GM12891 (cell line): Measurements from ENCODE around the gene ACAD11.

Experiments used
- DNase-seq: peaks from one replicate; pipeline ENCODE4 v3.0.0; 2011; ENCODE audit warnings: low spot score; ENCODE audit not compliant: insufficient read length
- FAIRE-seq: peaks from 2 replicates; lab custom pipeline; 2011; peaks lifted over from hg19 to GRCh38; lab: Jason Lieb, UNC
- PAX5 ChIP-seq: IDR thresholded peaks from 2 replicates; pipeline ENCODE4 v1.6.1; 2011; ENCODE audit warnings: low read length, moderate library complexity, mild to moderate bottlenecking; ENCODE audit not compliant: insufficient read depth, severe bottlenecking
- POLR2A ChIP-seq: IDR thresholded peaks from 2 replicates; pipeline ENCODE4 v1.6.1; 2011; ENCODE audit warnings: low read depth, low read length, control low read depth
- POLR2AphosphoS5 ChIP-seq: IDR thresholded peaks from 2 replicates; pipeline ENCODE4 v1.6.1; 2011; ENCODE audit warnings: low read depth, low read length, control low read depth
- POU2F2 ChIP-seq: IDR thresholded peaks from 2 replicates; pipeline ENCODE4 v1.6.1; 2011; ENCODE audit warnings: low read depth, mild to moderate bottlenecking, control low read depth, low read length, moderate library complexity
- SPI1 ChIP-seq: IDR thresholded peaks from 2 replicates; pipeline ENCODE4 v1.6.1; 2011; ENCODE audit warnings: low read depth, low read length, control low read depth
- TAF1 ChIP-seq: IDR thresholded peaks from 2 replicates; pipeline ENCODE4 v1.6.1; 2011; ENCODE audit warnings: low read depth, low read length, control low read depth

The ACAD11 gene

DNA sequence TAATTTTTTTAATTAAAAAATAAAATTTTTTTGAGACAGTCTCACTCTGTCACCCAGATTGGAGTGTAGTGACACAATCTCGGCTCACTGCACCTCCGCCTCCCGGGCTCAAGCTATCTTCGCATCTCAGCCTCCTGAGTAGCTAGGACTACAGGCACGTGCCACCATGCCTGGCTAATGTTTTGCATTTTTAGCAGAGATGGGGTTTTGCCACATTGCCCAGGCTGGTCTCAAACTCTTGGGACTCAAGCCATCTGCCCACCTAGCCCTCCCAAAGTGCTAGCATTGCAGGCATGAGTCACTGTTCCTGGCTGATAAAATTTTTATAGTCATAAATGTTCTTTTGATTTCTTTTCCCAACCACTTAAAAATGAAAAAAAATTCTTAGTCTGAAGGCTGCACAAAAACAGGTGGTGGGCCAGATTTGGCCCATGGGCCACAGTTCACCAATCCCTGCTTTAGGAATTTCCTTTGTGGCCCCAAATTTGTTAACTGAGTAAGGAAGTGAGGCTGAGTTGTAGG is 9.7 kb upstream of the ACAD11 start:
- TF ChIP-seq POLR2A = no peak
- TF ChIP-seq TAF1 = no peak
- no peak for TF ChIP-seq POU2F2
- no peak for TF ChIP-seq PAX5
- no peak for TF ChIP-seq POLR2AphosphoS5
- no peak for TF ChIP-seq SPI1
- FAIRE-seq = no peak

GRCh38 chr3:132665230-132665745 is 5.7 kb upstream of the ACAD11 start:
- no peak for FAIRE-seq
- no peak for DNase-seq
- no peak for TF ChIP-seq POLR2A

More for the DNA sequence above, 9.7 kb upstream of the ACAD11 start:
- no peak for DNase-seq

- TF ChIP-seq POLR2A = no peak
- TF ChIP-seq POU2F2 = no peak
- no peak for TF ChIP-seq PAX5
- TF ChIP-seq TAF1 = no peak
- no peak for TF ChIP-seq POLR2AphosphoS5
- no peak for TF ChIP-seq SPI1
- DNase-seq (no peak), FAIRE-seq (no peak)
These were observed 2.6 kb upstream of the ACAD11 start for GRCh38 chr3:132662212-132662611.

GRCh38 chr3:132661101-132661500 is 1.5 kb upstream of the ACAD11 start:
- DNase-seq = no peak
- FAIRE-seq = no peak
- no peak for TF ChIP-seq SPI1
- TF ChIP-seq POLR2A = no peak
- no peak for TF ChIP-seq PAX5
- TF ChIP-seq TAF1 = no peak
- no peak for TF ChIP-seq POU2F2
- no peak for TF ChIP-seq POLR2AphosphoS5

DNA sequence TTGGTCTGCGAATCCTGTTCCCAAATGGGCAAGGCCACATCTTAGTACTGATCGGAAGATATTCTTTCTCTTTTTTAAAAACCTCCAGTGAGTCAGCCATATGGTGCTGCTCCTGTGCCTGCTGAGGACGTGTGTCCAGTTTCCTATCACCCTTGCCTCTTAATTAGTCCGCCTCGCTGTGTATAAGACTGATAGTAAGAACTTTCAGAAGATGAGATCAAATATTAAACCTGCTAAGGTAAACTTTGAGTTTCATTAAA is 1.1 kb upstream of the ACAD11 start:
- no peak for DNase-seq
- FAIRE-seq = no peak
- TF ChIP-seq POLR2A = no peak
- TF ChIP-seq SPI1 = no peak
- TF ChIP-seq POU2F2 = no peak
- no peak for TF ChIP-seq TAF1
- TF ChIP-seq POLR2AphosphoS5 = no peak
- TF ChIP-seq PAX5 = no peak

DNA sequence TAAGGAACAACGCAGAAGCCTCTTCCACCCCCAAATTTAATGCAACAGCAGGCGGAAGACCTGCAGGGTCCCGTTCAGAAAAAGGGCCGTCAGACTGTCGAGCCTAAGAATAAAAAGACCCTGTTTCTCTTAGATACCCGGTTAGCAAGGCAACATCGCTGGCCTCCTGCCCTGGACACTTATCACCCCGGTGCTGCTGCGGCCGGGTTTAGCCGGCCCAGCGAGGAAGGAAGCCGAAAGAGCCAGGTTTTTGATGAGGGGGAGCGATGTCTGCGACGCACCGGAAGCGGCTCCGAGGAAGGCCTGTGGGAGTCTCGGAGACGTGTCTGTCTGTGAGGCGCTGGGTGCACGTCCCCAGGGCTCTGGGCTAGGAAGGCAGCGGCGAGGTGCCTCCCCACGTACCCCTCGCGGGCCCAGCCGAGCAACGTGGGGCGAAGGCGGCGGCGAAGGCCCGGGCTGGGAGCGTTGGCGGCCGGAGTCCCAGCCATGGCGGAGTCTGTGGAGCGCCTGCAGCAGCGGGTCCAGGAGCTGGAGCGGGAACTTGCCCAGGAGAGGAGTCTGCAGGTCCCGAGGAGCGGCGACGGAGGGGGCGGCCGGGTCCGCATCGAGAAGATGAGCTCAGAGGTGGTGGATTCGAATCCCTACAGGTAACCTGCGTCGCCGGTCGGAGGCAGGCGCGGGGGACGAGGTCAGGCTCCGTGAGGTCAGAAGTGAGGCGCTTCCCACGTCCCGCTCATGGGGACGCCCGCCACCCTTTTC is 622 bp upstream of the ACAD11 start, which contains the start of gene UBA5:
UBA5 (plus strand) TSS at position 278 of the 759 bp plus-strand sequence; CDS start at position 487, 209 bp downstream.
- peak; percentile 69 for DNase-seq
- TF ChIP-seq POLR2AphosphoS5 = peak; percentile 59; the same call in 1 of the 2 replicates
- peak; percentile 78 for TF ChIP-seq POLR2A
- TF ChIP-seq TAF1 = peak; percentile 79
- no peak for TF ChIP-seq SPI1
- peak; percentile 69 for TF ChIP-seq POU2F2
- no peak for TF ChIP-seq PAX5
- FAIRE-seq = peak; percentile 88

GRCh38 chr3:132659000-132659364 is 627 bp downstream of the ACAD11 start:
- DNase-seq (no peak), FAIRE-seq (no peak)
- no peak for TF ChIP-seq POLR2AphosphoS5
- TF ChIP-seq PAX5 = no peak
- TF ChIP-seq SPI1 = no peak
- no peak for TF ChIP-seq TAF1
- TF ChIP-seq POU2F2 = no peak
- no peak for TF ChIP-seq POLR2A

DNA sequence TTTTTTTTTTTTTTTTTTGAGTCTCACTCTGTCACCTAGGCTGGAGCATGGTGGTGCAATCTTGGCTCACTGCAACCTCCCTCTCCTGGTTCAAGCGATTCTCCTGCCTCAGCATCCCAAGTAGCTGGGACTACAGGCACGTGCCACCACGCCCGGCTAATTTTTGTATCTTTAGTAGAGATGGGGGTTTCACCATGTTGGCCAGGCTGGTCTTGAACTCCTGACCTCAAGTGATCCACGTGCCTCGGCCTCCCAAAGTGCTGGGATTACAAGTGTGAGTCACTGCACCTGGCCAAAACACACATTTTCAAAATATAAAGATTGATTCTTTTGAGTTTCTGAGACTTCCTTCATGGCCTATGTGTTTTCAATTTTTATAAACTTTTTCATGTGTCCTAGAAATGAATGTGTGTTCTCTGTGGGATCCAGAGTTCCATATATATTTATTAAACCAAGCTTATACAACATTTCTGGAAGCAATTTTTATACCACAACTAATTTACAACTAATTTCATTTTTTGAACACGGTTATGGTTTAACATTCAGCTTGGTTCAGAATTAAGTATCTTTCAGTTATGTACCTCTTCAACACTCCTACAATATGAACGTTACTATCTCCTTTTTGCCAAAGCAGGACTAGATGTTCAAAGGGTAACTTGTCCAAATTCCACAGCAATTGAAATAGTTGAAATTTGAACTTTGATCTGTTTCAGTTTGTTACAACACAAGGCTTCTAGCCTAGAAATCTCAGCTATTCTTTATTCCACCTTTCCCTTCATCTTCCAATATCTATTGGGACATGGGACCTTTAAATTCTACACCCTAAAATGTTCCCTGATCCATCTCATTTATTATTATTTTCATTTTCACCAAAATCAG is 1.5 kb downstream of the ACAD11 start:
- TF ChIP-seq TAF1 (no peak), POU2F2 (no peak), POLR2AphosphoS5 (no peak), PAX5 (no peak)
- DNase-seq = no peak

GRCh38 chr3:132655471-132655870 is 4.1 kb downstream of the ACAD11 start:
- no peak for FAIRE-seq
- TF ChIP-seq POU2F2 (no peak), TAF1 (no peak), SPI1 (no peak), PAX5 (no peak), POLR2AphosphoS5 (no peak), POLR2A (no peak)

More for the DNA sequence above, 1.5 kb downstream of the ACAD11 start:
- FAIRE-seq = no peak

DNA sequence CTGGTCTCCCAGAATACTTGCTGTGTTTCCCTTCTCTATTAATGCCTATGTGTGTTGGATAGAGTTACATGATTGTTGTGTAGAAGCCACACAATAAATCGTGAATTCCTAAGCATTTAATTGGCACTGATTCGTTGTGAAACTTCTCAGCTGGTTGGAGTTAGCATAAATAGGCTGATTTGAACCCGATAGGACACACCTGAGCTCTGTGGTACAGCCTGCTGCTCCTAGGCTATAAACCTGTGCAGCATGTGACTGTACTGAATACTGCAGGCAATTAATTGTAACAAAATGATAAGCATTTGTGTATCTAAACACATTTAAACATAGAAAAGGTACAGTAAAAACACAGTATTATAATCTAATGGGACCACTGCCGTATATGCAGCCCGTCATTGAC is 4.9 kb downstream of the ACAD11 start:
- DNase-seq (no peak), FAIRE-seq (no peak)
- TF ChIP-seq TAF1 = no peak
- TF ChIP-seq POU2F2 = no peak
- no peak for TF ChIP-seq POLR2AphosphoS5
- no peak for TF ChIP-seq POLR2A
- TF ChIP-seq SPI1 = no peak
- TF ChIP-seq PAX5 = no peak

More at GRCh38 chr3:132655471-132655870, 4.1 kb downstream of the ACAD11 start:
- no peak for DNase-seq
